Activated CD4-positive, CD25-positive, alpha-beta regulatory T cell (primary cell): Measurements from ENCODE around the gene PDP2.
"Not testable (repeated sequence)": the region's sequence is repeated elsewhere in the genome, so short reads cannot be mapped to it uniquely, and the experiment has no call there.

Source experiments
- DNase-seq, 4 experiments: peaks; one replicate each; lab custom pipeline; 2025; lab: John Stamatoyannopoulos, UW

PDP2 gene

GRCh38 chr16:66886321-66886720 is 6.0 kb downstream of the PDP2 start:
- no peak for DNase-seq

- DNase-seq = no peak
Observed at GRCh38 chr16:66886914-66887313, 6.6 kb downstream of the PDP2 start.

- no peak for DNase-seq
Observed at GRCh38 chr16:66888647-66889615, 8.6 kb downstream of the PDP2 start.

- DNase-seq = no peak
Observed at GRCh38 chr16:66889622-66890021, 9.3 kb downstream of the PDP2 start.

- DNase-seq = no peak
Observed at GRCh38 chr16:66890799-66891198, 10.5 kb downstream of the PDP2 start.

GRCh38 chr16:66891360-66891759 is 11.0 kb downstream of the PDP2 start:
- DNase-seq = no peak

- DNase-seq = no peak
Observed at GRCh38 chr16:66891797-66892196, 11.5 kb downstream of the PDP2 start.

- DNase-seq = no peak
Observed at GRCh38 chr16:66894055-66894454, 13.7 kb downstream of the PDP2 start.

- DNase-seq = peak in 1 of 4 experiments; percentile 20
Observed at GRCh38 chr16:66894948-66895688, 14.8 kb downstream of the PDP2 start.

- DNase-seq = no peak
Observed at GRCh38 chr16:66895689-66895979, 15.3 kb downstream of the PDP2 start.

GRCh38 chr16:66895999-66896398 is 15.7 kb downstream of the PDP2 start:
- DNase-seq = no peak

GRCh38 chr16:66896682-66897081 is 16.4 kb downstream of the PDP2 start:
- DNase-seq = not testable (repeated sequence)

- DNase-seq = no peak
Observed at GRCh38 chr16:66898207-66898606, 17.9 kb downstream of the PDP2 start.

GRCh38 chr16:66898933-66899309 is 18.6 kb downstream of the PDP2 start:
- DNase-seq = no peak

GRCh38 chr16:66899310-66899944 is 19.1 kb downstream of the PDP2 start:
- DNase-seq = no peak

GRCh38 chr16:66899945-66900710 is 19.8 kb downstream of the PDP2 start:
- no peak for DNase-seq

- DNase-seq = no peak
Observed at GRCh38 chr16:66900721-66901441, 20.6 kb downstream of the PDP2 start.

GRCh38 chr16:66901626-66902025 is 21.3 kb downstream of the PDP2 start:
- DNase-seq = no peak

GRCh38 chr16:66902648-66903543 is 22.6 kb downstream of the PDP2 start:
- DNase-seq = no peak
